Panc1 (cell line): ENCODE measurements around the gene LRRN3. TPM values are rescaled to one million over a fixed set of nuclear protein-coding genes. Genes with fewer than 3 reads are reported as not detected.

Experiments used
- ATAC-seq: fragments of 200-7000 bp; cut with Tn5 transposase; 2 replicates; pipeline ENCODE4 v1.9.1; 2020; ENCODE audit warnings: mild to moderate bottlenecking, moderate library complexity
- BruUV-seq: library from RNA; stranded (reverse); fragments of 400-500 nt; replicated peaks from 2 replicates; lab custom pipeline; 2021; lab: Mats Ljungman, UMichigan
- CTCF ChIA-PET: fragments of 300-600 bp; sonication (Branson Sonifier 250); formaldehyde crosslinking; loops from one replicate; lab custom pipeline; 2022; ENCODE audit warnings: antibody characterized with exemption; lab: Charles Lee
- POLR2A ChIA-PET: fragments of 300-600 bp; sonication (Branson Sonifier 250); formaldehyde crosslinking; loops from one replicate; lab custom pipeline; 2022; ENCODE audit warnings: antibody characterized with exemption; lab: Charles Lee
- DNase-seq: peaks from one replicate; pipeline ENCODE4 v3.0.0-alpha.2; 2010; ENCODE audit warnings: low read depth, low spot score
- H3K27ac ChIP-seq: 2 replicates; pipeline ENCODE4 v1.5.1; 2011; ENCODE audit warnings: mild to moderate bottlenecking, low read length, inconsistent platforms
- H3K27me3 ChIP-seq: fragments of 200-500 bp; sonication (Bioruptor generic); 2 replicates; pipeline ENCODE4 v1.6.0; 2014; ENCODE audit warnings: low read length, inconsistent platforms; ENCODE audit not compliant: control insufficient read depth, insufficient read depth
- H3K36me3 ChIP-seq: fragments of 200-500 bp; sonication (Bioruptor generic); 2 replicates; pipeline ENCODE4 v1.5.1; 2014; ENCODE audit warnings: inconsistent platforms, mild to moderate bottlenecking, low read length, moderate library complexity; ENCODE audit not compliant: control insufficient read depth, insufficient read depth
- H3K4me1 ChIP-seq: 2 replicates; pipeline ENCODE4 v1.5.1; 2011; ENCODE audit warnings: inconsistent platforms, mild to moderate bottlenecking, low read length, moderate library complexity; ENCODE audit not compliant: control insufficient read depth, insufficient read depth
- H3K4me3 ChIP-seq, 2 experiments: 2 replicates each; pipeline ENCODE4 v1.5.1; 2011 to 2012; ENCODE audit warnings: low read depth in 2 of 2, low read length in 2 of 2, mild to moderate bottlenecking in 2 of 2, inconsistent platforms in 1 of 2, moderate library complexity in 1 of 2
- H3K9me3 ChIP-seq: fragments of 200-500 bp; sonication (Bioruptor generic); 2 replicates; pipeline ENCODE4 v1.5.1; 2014; ENCODE audit warnings: low read depth, mild to moderate bottlenecking, inconsistent platforms, low read length, moderate library complexity; ENCODE audit not compliant: control insufficient read depth, insufficient read depth
- POLR2AphosphoS5 ChIP-seq: IDR thresholded peaks from 2 replicates; pipeline ENCODE4 v1.6.1; 2012; ENCODE audit warnings: mild to moderate bottlenecking, low read depth, low read length, moderate library complexity
- SIN3A ChIP-seq: IDR thresholded peaks from 2 replicates; pipeline ENCODE4 v1.6.1; 2012; ENCODE audit warnings: low read depth, mild to moderate bottlenecking, low read length, moderate library complexity, borderline replicate concordance; ENCODE audit not compliant: insufficient read depth
- TCF7L2 ChIP-seq: IDR thresholded peaks from 2 replicates; pipeline ENCODE4 v1.6.1; 2011; ENCODE audit warnings: mild to moderate bottlenecking, low read depth, low read length, inconsistent platforms
- in situ Hi-C: cut with HindIII; loops from 2 replicates; pipeline ENCODE4 v1.10.0; 2016; ENCODE audit warnings: low sequenced_read_pairs, low pct_unique_long_range_greater_than_20kb
- intact Hi-C: fragments of 100-400 bp; cut with micrococcal nuclease; formaldehyde crosslinking; loops from one replicate; pipeline ENCODE4 v1.10.0; 2022; ENCODE audit not compliant: unreplicated experiment
- total RNA-seq: library from RNA; stranded (reverse); gene quantifications from one replicate; pipeline ENCODE4 v1.2.1, GENCODE V29; 2021; ENCODE audit not compliant: unreplicated experiment
- TF ChIP-seq, protein P1 (sequence below), 2 experiments: IDR thresholded peaks; 2 replicates each; pipeline ENCODE4 v1.6.1; 2011 to 2012; ENCODE audit warnings: low read depth in 2 of 2, control low read depth in 1 of 2, low read length in 1 of 2, mild to moderate bottlenecking in 1 of 2, moderate library complexity in 1 of 2; ENCODE audit not compliant: insufficient read depth in 1 of 2
- TF ChIP-seq, protein P2 (sequence below): fragments of 450-650 bp; IDR thresholded peaks from 2 replicates; pipeline ENCODE4 v1.5.1; 2017; ENCODE audit warnings: mild to moderate bottlenecking

The LRRN3 gene
- total RNA-seq, 1 experiment from 2014 or later = 0.15 TPM

DNA sequence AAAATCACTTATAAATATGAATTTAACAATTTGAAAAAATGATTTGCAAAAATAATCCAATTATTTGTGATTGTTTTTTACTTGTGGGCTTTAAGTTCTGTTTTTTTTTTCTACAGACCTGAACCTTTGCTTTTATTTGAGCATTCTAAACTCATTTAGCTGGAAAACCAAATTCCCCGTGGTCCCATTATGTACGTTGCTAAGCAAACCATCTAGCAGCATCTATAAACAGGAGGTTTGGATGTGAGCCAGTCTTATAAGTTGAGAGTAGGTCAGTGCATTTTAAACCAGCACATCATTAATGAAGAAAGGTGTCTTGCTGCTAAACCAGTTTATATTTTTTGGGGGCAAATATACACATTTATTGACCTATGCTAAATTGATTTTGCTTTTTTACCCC is 77.3 kb downstream of the LRRN3 start:
- H3K27me3 ChIP-seq = no peaks in the 10 kb centered on the region
- intact Hi-C loops = no loop called here
- ChIA-PET CTCF (no interaction called here), POLR2A (no interaction called here)
- no peak overlapping the region for H3K4me3 ChIP-seq
- no peak for DNase-seq
- H3K36me3 ChIP-seq = no peaks in the 10 kb centered on the region
- no TSS peak for BruUV-seq
- in situ Hi-C loops = no loop called here
- H3K27ac ChIP-seq = no peak overlapping the region
- no peak for ATAC-seq
- TF ChIP-seq, protein P1, sequence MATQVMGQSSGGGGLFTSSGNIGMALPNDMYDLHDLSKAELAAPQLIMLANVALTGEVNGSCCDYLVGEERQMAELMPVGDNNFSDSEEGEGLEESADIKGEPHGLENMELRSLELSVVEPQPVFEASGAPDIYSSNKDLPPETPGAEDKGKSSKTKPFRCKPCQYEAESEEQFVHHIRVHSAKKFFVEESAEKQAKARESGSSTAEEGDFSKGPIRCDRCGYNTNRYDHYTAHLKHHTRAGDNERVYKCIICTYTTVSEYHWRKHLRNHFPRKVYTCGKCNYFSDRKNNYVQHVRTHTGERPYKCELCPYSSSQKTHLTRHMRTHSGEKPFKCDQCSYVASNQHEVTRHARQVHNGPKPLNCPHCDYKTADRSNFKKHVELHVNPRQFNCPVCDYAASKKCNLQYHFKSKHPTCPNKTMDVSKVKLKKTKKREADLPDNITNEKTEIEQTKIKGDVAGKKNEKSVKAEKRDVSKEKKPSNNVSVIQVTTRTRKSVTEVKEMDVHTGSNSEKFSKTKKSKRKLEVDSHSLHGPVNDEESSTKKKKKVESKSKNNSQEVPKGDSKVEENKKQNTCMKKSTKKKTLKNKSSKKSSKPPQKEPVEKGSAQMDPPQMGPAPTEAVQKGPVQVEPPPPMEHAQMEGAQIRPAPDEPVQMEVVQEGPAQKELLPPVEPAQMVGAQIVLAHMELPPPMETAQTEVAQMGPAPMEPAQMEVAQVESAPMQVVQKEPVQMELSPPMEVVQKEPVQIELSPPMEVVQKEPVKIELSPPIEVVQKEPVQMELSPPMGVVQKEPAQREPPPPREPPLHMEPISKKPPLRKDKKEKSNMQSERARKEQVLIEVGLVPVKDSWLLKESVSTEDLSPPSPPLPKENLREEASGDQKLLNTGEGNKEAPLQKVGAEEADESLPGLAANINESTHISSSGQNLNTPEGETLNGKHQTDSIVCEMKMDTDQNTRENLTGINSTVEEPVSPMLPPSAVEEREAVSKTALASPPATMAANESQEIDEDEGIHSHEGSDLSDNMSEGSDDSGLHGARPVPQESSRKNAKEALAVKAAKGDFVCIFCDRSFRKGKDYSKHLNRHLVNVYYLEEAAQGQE (IDR thresholded peaks at IDR 0.05; ENCODE audit: insufficient read depth in 1 of 2, low read depth in 2 of 2, low read length in 1 of 2) = no peak
- TF ChIP-seq POLR2AphosphoS5 (no peak), TCF7L2 (no peak), SIN3A (no peak)
- TF ChIP-seq, protein P2, sequence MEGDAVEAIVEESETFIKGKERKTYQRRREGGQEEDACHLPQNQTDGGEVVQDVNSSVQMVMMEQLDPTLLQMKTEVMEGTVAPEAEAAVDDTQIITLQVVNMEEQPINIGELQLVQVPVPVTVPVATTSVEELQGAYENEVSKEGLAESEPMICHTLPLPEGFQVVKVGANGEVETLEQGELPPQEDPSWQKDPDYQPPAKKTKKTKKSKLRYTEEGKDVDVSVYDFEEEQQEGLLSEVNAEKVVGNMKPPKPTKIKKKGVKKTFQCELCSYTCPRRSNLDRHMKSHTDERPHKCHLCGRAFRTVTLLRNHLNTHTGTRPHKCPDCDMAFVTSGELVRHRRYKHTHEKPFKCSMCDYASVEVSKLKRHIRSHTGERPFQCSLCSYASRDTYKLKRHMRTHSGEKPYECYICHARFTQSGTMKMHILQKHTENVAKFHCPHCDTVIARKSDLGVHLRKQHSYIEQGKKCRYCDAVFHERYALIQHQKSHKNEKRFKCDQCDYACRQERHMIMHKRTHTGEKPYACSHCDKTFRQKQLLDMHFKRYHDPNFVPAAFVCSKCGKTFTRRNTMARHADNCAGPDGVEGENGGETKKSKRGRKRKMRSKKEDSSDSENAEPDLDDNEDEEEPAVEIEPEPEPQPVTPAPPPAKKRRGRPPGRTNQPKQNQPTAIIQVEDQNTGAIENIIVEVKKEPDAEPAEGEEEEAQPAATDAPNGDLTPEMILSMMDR = no peak
- no peaks in the 10 kb centered on the region for H3K4me1 ChIP-seq
- no peaks in the 10 kb centered on the region for H3K9me3 ChIP-seq

DNA sequence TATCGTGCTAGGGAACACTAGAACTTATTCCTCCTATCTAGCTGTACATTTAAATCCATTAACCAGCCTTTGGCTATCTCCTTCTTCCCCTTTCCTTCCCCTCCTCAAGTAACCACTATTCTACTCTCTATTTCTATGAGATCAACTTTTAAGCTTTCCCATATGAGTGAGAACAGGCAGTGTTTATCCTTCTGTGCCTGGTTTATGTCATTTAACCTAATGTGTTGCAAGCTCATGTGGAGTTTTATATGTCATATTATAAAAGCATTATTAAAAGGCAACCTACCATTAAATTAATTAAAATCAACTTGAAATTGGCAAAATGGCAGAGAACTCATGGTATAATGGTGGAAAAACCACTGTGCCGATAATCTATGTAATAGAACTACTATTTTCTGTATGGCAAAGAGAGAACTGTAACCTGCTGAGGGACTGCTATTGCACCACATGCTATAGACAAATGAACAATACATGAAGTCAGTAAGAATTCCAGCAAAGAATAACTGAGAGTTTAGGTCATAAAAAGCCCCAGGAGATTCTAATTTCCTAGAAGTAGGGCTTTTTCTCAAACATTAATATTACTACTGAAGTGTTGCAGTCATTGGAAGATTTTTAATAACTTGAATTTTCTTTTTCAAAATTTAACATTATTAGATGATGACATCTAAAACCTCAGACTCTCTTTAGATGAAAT is 81.8 kb downstream of the LRRN3 start:
- ATAC-seq (no peak), DNase-seq (no peak)
- BruUV-seq = no TSS peak
- in situ Hi-C loops = no loop called here
- H3K4me3 ChIP-seq = no peak overlapping the region
- no peaks in the 10 kb centered on the region for H3K36me3 ChIP-seq
- intact Hi-C loops = no loop called here
- POLR2A ChIA-PET = interaction anchor here (0.6 kb wide), 1 partner anchor 990 kb away, joined by 3 read pairs; no protein-coding TSS in a partner anchor
- H3K27ac ChIP-seq = no peak overlapping the region
- TF ChIP-seq, protein P2 = no peak
- TF ChIP-seq SIN3A (no peak), POLR2AphosphoS5 (no peak), TCF7L2 (no peak)
- TF ChIP-seq, protein P1 (IDR thresholded peaks at IDR 0.05; ENCODE audit: insufficient read depth in 1 of 2, low read depth in 2 of 2, low read length in 1 of 2) = no peak
- CTCF ChIA-PET = no interaction called here
- H3K4me1 ChIP-seq = no peaks in the 10 kb centered on the region
- H3K27me3 ChIP-seq = no peaks in the 10 kb centered on the region
- H3K9me3 ChIP-seq = no peaks in the 10 kb centered on the region
